ENCODE results near the gene METTL16.

Gene METTL16

DNA sequence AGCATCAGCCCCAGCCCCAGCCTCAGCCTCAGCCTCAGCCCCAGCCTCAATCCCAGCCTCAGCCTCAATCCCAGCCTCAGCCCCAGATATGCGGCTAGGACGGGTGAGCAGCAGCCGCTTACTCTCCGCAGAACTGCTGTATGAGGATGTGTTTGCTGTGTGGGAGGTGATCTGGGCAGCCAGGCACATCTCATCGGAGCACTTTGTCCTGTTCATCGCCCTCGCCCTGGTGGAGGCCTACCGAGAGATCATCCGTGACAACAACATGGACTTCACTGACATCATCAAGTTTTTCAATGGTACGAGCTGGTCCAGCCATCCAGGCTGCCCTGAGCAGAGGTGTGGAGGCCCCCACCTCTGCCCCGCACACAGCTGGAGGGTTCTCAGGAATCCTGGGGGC, 132.8 kb downstream of the METTL16 start:
- no peak for DNase-seq

DNA sequence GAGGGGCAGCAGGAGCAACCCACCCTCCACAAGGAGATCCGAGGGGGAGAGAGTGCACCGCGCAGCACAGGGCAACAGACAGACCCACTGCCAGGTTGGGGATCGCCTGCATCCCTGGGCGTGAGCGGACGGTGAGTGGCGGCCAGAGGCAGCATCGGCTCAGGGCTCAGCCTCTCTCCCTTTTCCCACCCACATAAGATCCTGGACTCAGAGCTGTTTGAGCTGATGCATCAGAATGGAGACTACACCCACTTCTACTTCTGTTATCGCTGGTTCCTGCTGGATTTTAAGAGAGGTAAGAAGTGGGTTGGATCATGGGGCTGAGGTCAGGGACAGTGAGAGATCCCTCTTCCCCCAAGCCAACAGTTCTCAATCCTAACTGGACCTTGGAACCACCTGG, 134.0 kb downstream of the METTL16 start:
- DNase-seq: no peak

DNA sequence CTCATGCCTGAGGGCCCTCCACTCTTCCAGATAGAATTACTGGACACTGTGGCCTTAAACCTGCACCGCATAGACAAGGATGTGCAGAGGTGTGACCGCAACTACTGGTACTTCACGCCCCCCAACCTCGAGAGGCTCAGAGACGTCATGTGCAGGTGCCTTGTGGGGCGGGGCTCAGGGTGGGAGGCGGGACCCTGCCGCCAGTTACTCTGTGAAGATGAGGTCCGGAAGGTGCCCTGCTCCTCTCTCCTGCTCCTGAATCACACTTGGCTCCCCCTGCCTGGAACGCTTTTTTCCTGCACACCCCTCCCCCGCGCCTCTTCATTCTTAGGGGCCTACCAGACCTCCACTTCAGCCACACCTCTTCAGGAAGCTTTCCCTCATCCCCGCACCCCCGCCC, 135.6 kb downstream of the METTL16 start:
- no peak for DNase-seq

DNA sequence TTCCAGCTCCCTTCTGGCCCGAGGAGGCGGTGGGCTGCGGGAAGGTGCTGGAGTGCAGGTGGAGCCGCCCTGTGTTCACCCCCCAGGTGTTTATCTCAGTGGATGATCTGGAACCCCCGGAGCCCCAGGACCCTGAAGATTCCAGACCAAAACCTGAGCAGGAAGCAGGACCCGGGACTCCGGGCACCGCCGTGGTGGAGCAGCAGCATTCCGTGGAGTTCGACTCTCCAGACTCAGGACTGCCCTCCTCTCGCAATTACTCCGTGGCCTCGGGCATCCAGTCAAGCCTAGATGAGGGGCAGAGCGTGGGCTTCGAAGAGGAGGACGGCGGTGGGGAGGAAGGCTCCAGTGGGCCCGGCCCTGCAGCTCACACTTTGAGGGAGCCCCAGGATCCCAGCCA, 136.3 kb downstream of the METTL16 start:
- no peak for DNase-seq

DNA sequence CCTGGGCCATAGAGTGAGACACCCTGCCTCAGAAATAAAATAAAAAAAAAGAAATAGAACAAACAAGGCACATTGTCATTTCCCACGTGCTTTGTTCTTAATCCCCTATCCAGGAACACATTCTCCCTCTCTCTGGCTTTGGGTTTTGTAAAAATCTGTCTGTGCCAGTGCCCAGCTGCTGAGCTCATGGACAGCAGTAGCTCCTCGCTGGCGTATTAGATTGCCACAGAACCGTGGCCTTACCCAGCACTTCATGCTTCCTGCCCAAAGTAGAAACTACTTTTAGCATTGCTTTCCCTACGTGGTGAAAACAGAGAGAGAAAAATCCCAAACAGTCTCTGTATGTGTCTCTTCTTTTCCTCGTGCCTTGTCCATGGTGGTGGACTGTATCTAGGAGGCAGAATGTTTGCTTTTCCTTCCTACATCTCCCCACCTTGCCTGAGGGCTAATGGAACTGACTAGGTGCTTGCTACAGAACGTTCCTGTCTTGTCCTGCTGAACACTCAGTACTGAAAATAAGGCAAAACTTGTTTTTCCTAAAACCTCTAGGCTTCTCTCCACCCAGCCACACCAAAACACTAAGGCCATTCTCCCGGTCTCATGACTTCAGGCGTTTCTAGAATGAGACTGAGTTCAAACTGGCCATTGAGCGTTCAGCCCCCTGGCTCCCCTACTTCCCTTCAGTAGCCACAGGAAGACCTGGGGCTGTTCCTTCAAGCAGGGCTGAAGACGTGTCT, 137.0 kb downstream of the METTL16 start:
- no peak for DNase-seq

DNA sequence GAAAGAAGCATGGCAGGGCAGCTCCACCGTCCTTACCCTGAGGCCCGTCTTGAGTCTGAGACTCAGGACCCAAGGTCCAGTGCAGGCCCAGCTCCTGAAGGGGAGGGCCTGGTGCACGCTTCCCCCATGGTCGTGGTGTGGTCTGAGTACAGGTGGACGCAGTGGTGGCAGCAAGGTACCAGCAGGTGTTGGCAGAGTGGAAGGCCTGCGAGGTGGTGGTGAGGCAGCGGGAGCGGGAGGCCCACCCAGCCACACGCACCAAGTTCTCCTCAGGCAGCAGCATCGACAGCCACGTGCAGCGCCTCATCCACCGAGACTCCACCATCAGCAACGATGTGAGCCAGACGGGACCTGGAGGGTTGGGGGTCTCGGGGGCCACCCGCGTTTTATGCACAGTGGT, 138.5 kb downstream of the METTL16 start:
- DNase-seq: no peak

DNA sequence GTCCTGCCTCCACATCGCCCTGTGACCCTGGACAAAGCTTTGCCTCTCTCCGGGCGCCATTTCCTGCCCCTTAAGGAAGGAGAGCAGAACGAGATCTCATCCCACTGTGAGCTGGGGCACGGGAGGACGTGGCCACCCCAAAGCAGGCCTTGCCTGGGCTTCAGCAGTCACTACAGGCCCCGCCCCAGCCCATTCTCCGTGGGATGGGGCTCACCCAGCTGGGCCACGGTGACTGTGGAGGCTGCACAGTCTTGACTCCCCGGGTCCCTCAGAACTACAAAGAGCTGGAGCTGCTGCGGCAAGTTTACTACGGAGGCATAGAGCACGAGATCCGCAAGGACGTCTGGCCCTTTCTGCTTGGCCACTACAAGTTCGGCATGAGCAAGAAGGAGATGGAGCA, 139.0 kb downstream of the METTL16 start:
- DNase-seq: no peak

DNA sequence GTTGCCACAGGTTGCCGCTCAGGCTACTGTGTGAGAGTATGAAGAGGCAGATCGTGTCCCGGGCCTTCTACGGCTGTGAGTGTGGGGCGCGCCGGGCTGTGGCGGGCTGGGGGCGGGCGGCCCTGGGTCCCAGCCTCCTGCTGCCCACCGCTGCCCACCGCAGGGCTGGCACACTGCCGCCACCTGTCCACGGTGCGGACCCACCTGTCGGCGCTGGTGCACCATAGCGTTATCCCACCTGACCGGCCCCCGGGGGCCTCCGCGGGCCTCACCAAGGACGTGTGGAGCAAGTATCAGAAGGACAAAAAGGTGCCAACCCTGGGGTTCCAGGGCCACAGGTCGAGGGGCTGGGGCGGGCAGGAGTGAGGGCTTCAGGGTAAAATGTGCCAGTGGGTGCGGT, 139.5 kb downstream of the METTL16 start:
- no peak for DNase-seq

DNA sequence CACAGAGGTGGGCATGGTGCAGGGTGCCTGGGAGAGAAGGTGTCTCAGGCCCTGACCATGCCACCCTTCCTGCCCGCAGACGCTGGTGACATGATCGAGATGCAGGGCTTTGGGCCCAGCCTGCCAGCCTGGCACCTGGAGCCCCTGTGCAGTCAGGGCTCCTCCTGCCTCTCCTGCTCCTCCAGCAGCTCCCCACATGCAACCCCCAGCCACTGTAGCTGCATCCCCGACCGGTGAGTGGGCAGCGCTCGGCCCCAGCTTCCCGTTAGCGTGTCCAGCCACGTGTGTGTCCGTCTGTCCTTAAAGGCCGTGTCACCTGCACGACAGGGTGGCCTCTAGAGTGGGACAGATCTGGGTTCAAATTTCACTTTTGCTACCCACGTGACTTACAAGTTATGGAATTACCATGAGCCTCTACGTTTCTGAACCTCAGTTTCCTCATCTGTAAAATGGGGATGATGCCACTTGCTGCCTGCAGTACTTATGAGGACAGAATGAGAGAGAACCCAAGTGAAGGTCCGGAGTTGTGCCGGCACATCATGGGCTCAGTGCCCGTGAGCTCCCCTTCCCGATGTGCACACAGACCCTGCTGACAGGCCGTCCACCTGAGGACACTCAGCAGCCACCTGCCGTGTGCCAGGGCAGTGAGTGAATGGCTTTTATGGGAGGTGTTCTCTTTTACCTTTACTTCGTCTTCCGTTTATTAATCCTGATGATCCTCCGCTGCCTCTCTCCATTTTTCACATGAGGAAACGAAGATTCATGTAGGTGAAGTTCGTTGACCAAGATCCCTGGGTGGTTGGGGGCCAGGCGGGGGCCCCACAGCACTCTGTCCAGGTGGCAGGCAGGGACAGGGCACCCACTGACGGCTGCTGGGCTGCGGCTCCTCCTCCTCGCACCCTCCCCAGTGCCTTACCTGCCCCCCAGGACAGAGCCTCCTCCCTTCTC, 140.2 kb downstream of the METTL16 start:
- no peak for DNase-seq

DNA sequence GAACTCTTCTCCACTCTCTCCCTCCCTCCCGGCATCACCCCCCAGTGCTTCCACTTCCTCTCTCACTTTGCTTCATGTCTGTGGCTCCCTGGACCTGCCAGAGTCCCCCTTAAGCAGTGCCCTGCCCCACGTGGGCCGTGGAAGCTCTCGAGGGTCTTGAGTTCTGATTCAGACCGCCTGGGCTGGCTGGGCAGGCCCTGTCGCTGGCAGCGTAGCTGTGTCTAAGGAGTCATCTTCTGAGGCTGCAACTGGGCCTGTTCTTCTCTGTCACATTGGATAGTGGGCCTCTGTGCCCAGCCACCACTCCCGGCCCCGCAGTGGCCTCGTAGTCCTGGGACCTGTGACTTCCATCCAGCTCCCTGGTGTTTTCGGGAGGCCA, 141.5 kb downstream of the METTL16 start:
- DNase-seq: no peak

DNA sequence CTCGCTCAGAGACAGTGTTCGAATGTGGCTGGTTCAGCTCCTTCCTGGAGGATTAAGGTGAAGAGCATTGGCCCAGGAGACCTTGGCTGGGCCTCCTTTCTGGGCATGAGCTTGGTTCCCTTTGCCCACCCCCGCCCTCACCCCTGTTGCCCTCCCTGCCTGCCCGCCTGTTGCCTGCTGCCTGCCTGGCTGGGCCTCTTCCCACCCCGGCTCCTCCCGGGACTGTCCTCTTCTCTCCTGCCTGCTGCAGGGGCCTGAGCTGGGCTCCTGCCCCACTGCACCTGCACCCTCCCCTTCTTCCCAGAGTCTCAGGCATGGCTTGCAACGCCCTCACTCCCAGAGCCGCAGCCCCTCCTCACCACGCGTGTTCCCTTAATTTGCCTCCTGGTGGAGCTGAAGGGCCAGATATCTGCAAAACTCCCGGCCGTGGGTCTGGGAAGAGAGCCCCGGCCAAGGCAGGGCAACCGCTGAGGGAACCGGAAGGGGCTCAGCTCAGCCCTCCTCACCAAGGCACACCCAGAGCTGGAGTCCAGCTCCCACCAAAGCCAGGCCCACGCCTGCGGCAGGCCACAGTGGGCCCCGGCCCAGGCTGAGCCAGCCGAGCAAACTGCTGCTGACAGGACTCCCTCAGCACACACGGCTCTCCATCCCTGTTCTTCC, 142.0 kb downstream of the METTL16 start:
- no peak for DNase-seq

DNA sequence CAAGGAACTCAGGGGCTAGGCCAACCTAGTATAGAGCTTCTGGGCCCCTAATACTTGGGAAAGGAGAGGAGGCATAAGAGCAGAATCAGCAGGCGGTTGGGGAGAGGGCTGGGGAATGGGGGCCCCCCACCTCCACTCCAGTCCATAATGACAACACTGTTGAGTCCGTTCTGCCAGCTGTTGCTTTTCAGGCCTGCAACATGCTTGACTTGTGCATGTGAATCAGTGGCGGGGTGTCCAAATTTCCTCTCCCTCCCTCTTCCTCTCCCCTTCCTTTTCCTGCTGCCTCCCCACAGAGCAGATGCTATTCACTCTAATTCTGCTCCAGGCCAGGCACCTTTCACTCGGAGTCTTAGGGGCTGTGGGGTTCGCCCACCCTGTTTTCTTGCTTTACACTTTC, 142.6 kb downstream of the METTL16 start:
- no peak for DNase-seq

DNA sequence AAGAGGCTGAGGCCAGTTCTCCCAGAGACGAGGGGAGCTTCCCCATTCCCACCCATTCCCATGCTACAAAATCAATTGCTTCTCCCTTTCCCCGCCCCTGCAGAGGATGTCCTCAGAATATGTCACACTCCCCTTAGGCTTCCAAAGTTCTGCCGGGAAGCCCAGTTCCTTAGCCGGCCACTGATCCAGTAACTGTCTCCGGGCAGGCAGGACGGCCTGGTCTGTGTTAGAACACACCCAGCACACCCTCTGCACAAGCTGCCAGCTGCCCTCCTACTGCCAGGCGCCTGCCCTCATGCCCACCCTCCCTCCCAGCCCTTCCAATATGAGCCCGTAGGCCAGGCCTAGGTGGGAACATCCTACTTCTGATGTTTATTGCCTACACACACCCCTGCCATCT, 143.3 kb downstream of the METTL16 start:
- DNase-seq: no peak

DNA sequence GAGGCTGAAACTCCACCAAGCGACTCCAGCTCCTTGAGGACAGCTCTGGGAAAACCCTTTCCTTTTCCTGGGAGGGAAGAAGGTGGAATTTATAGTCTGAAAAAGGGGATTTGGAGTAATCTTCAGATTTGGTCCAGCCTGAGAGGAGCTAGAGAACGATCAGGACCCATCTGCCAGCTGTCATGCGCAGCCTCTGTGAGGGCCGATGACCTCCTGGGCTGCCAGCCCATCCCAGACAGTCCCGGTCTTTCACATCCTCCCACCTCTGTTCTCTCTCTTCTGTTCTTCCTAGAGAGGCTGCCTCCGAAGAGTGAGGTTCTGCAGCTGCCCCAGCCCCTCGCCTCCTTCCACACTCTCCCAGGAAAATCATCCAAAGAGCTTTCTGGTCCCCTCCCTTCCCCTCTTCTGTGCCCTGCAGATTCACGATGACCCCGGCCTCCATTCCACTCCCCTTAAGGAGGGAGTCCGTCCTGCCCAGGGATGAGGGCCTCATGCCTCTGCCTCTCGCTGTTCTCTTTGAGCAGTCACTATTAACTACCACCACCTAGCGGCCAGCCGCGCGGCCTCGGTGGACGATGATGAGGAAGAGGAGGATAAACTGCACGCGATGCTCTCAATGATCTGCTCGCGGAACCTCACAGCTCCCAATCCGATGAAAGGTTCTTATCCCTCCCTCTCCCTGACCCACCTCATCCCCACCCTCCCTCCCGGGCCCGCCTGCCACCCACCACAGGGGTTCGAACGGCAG, 144.8 kb downstream of the METTL16 start:
- no peak for DNase-seq
